SK-N-SH treated with all-trans-retinoic acid at 6 μM for 48 hours (cell line): ENCODE results near the gene NOSTRIN.

Experiments
- ARNTL ChIP-seq: fragments of 450-650 bp; formaldehyde crosslinking; IDR thresholded peaks from 2 replicates; pipeline ENCODE4 v1.5.0; 2020; ENCODE audit warnings: low read depth, mild to moderate bottlenecking, moderate library complexity, borderline replicate concordance
- BACH2 ChIP-seq: fragments of 250-450 bp; sonication (Bioruptor Pico); IDR thresholded peaks from 2 replicates; pipeline ENCODE4 v1.9.0; 2021; ENCODE audit warnings: mild to moderate bottlenecking, borderline replicate concordance
- ESRRG ChIP-seq: fragments of 250-450 bp; sonication (Bioruptor Pico); IDR thresholded peaks from 2 replicates; pipeline ENCODE4 v1.6.1; 2021; ENCODE audit warnings: mild to moderate bottlenecking
- GLIS3 ChIP-seq: fragments of 250-450 bp; sonication (Bioruptor Pico); IDR thresholded peaks from 2 replicates; pipeline ENCODE4 v1.5.0; 2020; ENCODE audit warnings: mild to moderate bottlenecking, moderate library complexity
- POU6F1 ChIP-seq: fragments of 250-450 bp; sonication (Bioruptor Pico); IDR thresholded peaks from 2 replicates; pipeline ENCODE4 v1.8.0; 2021; ENCODE audit warnings: low read depth, mild to moderate bottlenecking, moderate library complexity, borderline replicate concordance
- PPARA ChIP-seq: fragments of 250-450 bp; sonication (Bioruptor Pico); IDR thresholded peaks from 2 replicates; pipeline ENCODE4 v1.5.0; 2020; ENCODE audit warnings: mild to moderate bottlenecking, borderline replicate concordance
- RARB ChIP-seq: fragments of 250-450 bp; sonication (Bioruptor Pico); IDR thresholded peaks from 2 replicates; pipeline ENCODE4 v1.8.0; 2021; ENCODE audit warnings: mild to moderate bottlenecking, moderate library complexity
- TCF4 ChIP-seq: fragments of 250-450 bp; sonication (Bioruptor Pico); IDR thresholded peaks from 2 replicates; pipeline ENCODE4 v1.8.0; 2021; ENCODE audit warnings: mild to moderate bottlenecking, moderate library complexity, borderline replicate concordance
- TOX ChIP-seq: fragments of 250-450 bp; sonication (Bioruptor Pico); IDR thresholded peaks from 2 replicates; pipeline ENCODE4 v1.8.0; 2021; ENCODE audit warnings: mild to moderate bottlenecking, moderate library complexity, borderline replicate concordance
- TF ChIP-seq, protein P1 (sequence below): fragments of 250-450 bp; sonication (Bioruptor Pico); IDR thresholded peaks from 2 replicates; pipeline ENCODE4 v1.8.0; 2020; ENCODE audit warnings: mild to moderate bottlenecking, moderate library complexity, borderline replicate concordance
- TF ChIP-seq, protein P2 (sequence below): fragments of 250-450 bp; sonication (Bioruptor Pico); IDR thresholded peaks from 2 replicates; pipeline ENCODE4 v1.5.1; 2020; ENCODE audit warnings: low read depth, mild to moderate bottlenecking, moderate library complexity

DNA sequence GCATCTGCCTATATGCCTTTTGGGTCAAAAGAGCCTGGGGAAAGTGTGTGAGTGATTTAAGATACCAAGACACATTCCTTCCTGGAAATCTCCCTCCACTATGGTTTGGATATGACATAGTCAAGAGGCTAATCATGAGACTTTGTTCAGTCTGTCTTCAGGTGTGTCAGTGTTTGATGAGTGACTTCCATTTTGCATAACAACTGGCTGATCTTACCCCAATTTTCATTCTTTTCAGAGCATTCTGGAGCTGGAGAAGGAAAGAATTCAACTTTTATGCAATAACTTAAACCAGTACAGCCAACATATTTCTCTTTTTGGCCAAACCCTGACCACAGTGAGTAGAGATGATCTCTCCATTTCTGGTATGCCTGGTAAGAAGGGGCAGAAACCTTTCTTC is 48.4 kb downstream of the NOSTRIN start:
- TF ChIP-seq RARB (no peak), BACH2 (CRISPR knock-in tag) (no peak), PPARA (CRISPR knock-in tag) (no peak), TOX (CRISPR knock-in tag) (no peak), GLIS3 (CRISPR knock-in tag) (no peak), POU6F1 (CRISPR knock-in tag) (no peak), TCF4 (CRISPR knock-in tag) (no peak), ARNTL (CRISPR knock-in tag) (no peak), ESRRG (CRISPR knock-in tag) (no peak)
- TF ChIP-seq, protein P1, sequence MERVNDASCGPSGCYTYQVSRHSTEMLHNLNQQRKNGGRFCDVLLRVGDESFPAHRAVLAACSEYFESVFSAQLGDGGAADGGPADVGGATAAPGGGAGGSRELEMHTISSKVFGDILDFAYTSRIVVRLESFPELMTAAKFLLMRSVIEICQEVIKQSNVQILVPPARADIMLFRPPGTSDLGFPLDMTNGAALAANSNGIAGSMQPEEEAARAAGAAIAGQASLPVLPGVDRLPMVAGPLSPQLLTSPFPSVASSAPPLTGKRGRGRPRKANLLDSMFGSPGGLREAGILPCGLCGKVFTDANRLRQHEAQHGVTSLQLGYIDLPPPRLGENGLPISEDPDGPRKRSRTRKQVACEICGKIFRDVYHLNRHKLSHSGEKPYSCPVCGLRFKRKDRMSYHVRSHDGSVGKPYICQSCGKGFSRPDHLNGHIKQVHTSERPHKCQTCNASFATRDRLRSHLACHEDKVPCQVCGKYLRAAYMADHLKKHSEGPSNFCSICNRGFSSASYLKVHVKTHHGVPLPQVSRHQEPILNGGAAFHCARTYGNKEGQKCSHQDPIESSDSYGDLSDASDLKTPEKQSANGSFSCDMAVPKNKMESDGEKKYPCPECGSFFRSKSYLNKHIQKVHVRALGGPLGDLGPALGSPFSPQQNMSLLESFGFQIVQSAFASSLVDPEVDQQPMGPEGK (CRISPR knock-in tag) = no peak
- TF ChIP-seq, protein P2, sequence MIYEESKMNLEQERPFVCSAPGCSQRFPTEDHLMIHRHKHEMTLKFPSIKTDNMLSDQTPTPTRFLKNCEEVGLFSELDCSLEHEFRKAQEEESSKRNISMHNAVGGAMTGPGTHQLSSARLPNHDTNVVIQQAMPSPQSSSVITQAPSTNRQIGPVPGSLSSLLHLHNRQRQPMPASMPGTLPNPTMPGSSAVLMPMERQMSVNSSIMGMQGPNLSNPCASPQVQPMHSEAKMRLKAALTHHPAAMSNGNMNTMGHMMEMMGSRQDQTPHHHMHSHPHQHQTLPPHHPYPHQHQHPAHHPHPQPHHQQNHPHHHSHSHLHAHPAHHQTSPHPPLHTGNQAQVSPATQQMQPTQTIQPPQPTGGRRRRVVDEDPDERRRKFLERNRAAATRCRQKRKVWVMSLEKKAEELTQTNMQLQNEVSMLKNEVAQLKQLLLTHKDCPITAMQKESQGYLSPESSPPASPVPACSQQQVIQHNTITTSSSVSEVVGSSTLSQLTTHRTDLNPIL = no peak
